DMS114 treated with DMSO at 0.1 percent for 48 hours (cell line): Measurements from ENCODE around the gene ZFP14.
"Not testable (repeated sequence)": the region's sequence is repeated elsewhere in the genome, so short reads cannot be mapped to it uniquely, and the experiment has no call there.

Experiments
- DNase-seq: peaks from one replicate; lab custom pipeline; 2025; ENCODE audit not compliant: unreplicated experiment; lab: John Stamatoyannopoulos, UW

ZFP14 gene

GRCh38 chr19:36331353-36332228, 47.4 kb downstream of the ZFP14 start:
- DNase-seq, result peak; percentile 99

- DNase-seq, result no peak
Measured at GRCh38 chr19:36330216-36330615, 48.8 kb downstream of the ZFP14 start.

- not testable (repeated sequence) for DNase-seq
Measured at GRCh38 chr19:36329534-36329933, 49.5 kb downstream of the ZFP14 start.

- DNase-seq, result not testable (repeated sequence)
Measured at GRCh38 chr19:36326649-36327048, 52.4 kb downstream of the ZFP14 start.

- not testable (repeated sequence) for DNase-seq
Measured at GRCh38 chr19:36315164-36315563, 63.8 kb downstream of the ZFP14 start.

- not testable (repeated sequence) for DNase-seq
Measured at GRCh38 chr19:36314053-36314452, 64.9 kb downstream of the ZFP14 start.

- not testable (repeated sequence) for DNase-seq
Measured at GRCh38 chr19:36311098-36311760, 67.8 kb downstream of the ZFP14 start.

GRCh38 chr19:36310416-36310990, 68.5 kb downstream of the ZFP14 start:
- DNase-seq, result not testable (repeated sequence)

- not testable (repeated sequence) for DNase-seq
Measured at GRCh38 chr19:36309759-36310158, 69.2 kb downstream of the ZFP14 start.

- DNase-seq, result not testable (repeated sequence)
Measured at GRCh38 chr19:36309309-36309708, 69.7 kb downstream of the ZFP14 start.

- not testable (repeated sequence) for DNase-seq
Measured at GRCh38 chr19:36292317-36292716, 86.7 kb downstream of the ZFP14 start.
